HG03025 (cell line): Measurements from ENCODE around the gene ST3GAL6.

ENCODE experiments used
- ATAC-seq: cut with Tn5 transposase; IDR thresholded peaks from one replicate; pipeline ENCODE4 v1.9.1; 2021; ENCODE audit warnings: mild to moderate bottlenecking, moderate library complexity; ENCODE audit not compliant: unreplicated experiment, low FRiP score

ST3GAL6 gene

GRCh38 chr3:98737301-98737700 lies 25.8 kb upstream of the ST3GAL6 start:
- no peak for ATAC-seq

- no peak for ATAC-seq
Observed at GRCh38 chr3:98739266-98739665, 23.9 kb upstream of the ST3GAL6 start.

GRCh38 chr3:98740324-98740723 lies 22.8 kb upstream of the ST3GAL6 start:
- no peak for ATAC-seq

GRCh38 chr3:98741121-98741716 lies 21.9 kb upstream of the ST3GAL6 start:
- no peak for ATAC-seq

GRCh38 chr3:98743071-98743470 lies 20.1 kb upstream of the ST3GAL6 start:
- no peak for ATAC-seq

- no peak for ATAC-seq
Observed at GRCh38 chr3:98744283-98744682, 18.9 kb upstream of the ST3GAL6 start.

- ATAC-seq = no peak
Observed at GRCh38 chr3:98745718-98746117, 17.4 kb upstream of the ST3GAL6 start.

GRCh38 chr3:98746122-98746521 lies 17.0 kb upstream of the ST3GAL6 start:
- no peak for ATAC-seq

- no peak for ATAC-seq
Observed at GRCh38 chr3:98746882-98747281, 16.3 kb upstream of the ST3GAL6 start.

- ATAC-seq = no peak
Observed at GRCh38 chr3:98750276-98750919, 12.7 kb upstream of the ST3GAL6 start.

- no peak for ATAC-seq
Observed at GRCh38 chr3:98754483-98754882, 8.7 kb upstream of the ST3GAL6 start.

GRCh38 chr3:98755601-98756000 lies 7.5 kb upstream of the ST3GAL6 start:
- no peak for ATAC-seq

- ATAC-seq = no peak
Observed at GRCh38 chr3:98759629-98760028, 3.5 kb upstream of the ST3GAL6 start.

GRCh38 chr3:98761643-98762229 lies 1.4 kb upstream of the ST3GAL6 start:
- no peak for ATAC-seq

- ATAC-seq = no peak
Observed at GRCh38 chr3:98763819-98764418, 779 bp downstream of the ST3GAL6 start.

GRCh38 chr3:98764472-98764884 lies 1.3 kb downstream of the ST3GAL6 start:
- no peak for ATAC-seq

GRCh38 chr3:98765721-98766120 lies 2.6 kb downstream of the ST3GAL6 start:
- ATAC-seq = no peak

- ATAC-seq = no peak
Observed at GRCh38 chr3:98766924-98767323, 3.8 kb downstream of the ST3GAL6 start.

- no peak for ATAC-seq
Observed at GRCh38 chr3:98768961-98769360, 5.8 kb downstream of the ST3GAL6 start.

- ATAC-seq = no peak
Observed at GRCh38 chr3:98769448-98769847, 6.3 kb downstream of the ST3GAL6 start.

GRCh38 chr3:98770261-98771039 lies 7.3 kb downstream of the ST3GAL6 start:
- ATAC-seq = no peak
